IMR-90 (cell line): Measurements from ENCODE around the gene LY6G6F. TPM values are rescaled to one million over a fixed set of nuclear protein-coding genes. Genes with fewer than 3 reads are reported as not detected.

Source experiments
- polyA plus RNA-seq, 3 experiments: library from polyadenylated mRNA; depleted of rRNA; stranded (reverse); fragments of >200 nt; gene quantifications; 2 replicates each; pipeline ENCODE4 v1.2.3, GENCODE V29; 2012; ENCODE audit warnings: low replicate concordance in 1 of 3
- total RNA-seq: library from RNA; depleted of rRNA; stranded (reverse); fragments of >200 nt; gene quantifications from 2 replicates; pipeline ENCODE4 v1.2.3, GENCODE V29; 2012
- TF ChIP-seq, protein P1 (sequence below): fragments of 150-350 bp; IDR thresholded peaks from 2 replicates; pipeline ENCODE4 v1.6.1; 2016; ENCODE audit warnings: low read depth, mild to moderate bottlenecking, low read length, moderate library complexity, borderline replicate concordance

LY6G6F gene
- total and polyA plus RNA-seq, 2 of the 4 experiments (the other 2 are of a cell fraction): not detected

DNA sequence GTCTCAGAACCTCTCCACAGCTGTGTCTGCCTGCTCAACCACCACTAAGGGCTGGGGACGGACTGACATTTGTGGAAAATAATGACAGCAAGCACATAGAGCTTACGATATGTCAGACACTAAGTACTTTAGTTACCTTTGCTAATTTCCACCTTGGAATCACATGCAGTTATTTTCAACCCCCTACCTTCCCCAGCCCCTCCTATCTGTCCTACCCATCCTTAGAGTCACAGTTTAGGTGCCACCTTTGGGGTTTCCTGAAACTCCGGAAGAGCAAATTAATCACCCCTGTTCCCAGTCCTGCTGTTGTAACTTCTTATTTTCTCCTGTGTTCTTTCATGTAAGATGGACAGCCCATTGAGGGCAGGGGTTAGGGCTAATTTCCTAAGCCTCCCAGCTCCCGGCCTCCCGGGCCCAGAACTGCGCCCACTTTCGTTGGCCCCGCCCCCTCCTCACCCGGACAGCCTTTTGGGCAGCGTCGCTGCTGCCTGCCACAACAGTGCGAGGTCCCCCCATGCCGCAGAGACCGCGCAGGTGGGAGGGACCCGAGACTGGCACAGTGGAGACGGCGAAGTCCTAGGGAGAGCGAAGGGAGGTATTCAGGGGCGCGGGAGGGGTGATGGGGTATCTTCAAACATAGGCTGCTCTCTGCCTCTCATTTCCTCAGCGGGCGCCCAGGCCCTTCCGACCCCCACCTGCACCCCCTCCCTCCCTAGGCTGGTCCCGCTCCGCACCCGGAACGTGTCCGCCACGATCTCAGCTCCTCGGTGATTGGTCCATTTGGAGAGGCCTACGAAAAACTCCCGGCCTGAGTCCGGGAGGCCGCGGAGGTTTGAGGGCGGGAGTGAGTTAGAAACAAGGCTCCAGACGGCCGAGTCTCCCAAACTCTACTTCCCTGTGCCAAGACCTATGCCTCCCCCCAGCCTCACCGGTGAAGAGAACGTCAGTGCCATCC lies 21.3 kb downstream of the LY6G6F start (continued):
- TF ChIP-seq, protein P1, sequence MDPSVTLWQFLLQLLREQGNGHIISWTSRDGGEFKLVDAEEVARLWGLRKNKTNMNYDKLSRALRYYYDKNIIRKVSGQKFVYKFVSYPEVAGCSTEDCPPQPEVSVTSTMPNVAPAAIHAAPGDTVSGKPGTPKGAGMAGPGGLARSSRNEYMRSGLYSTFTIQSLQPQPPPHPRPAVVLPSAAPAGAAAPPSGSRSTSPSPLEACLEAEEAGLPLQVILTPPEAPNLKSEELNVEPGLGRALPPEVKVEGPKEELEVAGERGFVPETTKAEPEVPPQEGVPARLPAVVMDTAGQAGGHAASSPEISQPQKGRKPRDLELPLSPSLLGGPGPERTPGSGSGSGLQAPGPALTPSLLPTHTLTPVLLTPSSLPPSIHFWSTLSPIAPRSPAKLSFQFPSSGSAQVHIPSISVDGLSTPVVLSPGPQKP: no peak
